Renal cortex interstitium (tissue), 11 donors: ENCODE data around the gene HOXD12. TPM values are rescaled to one million over a fixed set of nuclear protein-coding genes. Genes with fewer than 3 reads are reported as not detected.

Experiments
- DNase-seq, 11 donors: peaks; one replicate each; pipeline ENCODE4 v3.0.0-alpha.2; 2013; ENCODE audit warnings: low read depth in 9 of 11, low spot score in 4 of 11; ENCODE audit errors: extremely low read depth in 1 of 11
- polyA plus RNA-seq, 3 donors: library from polyadenylated mRNA; unstranded; fragments of 120-200 nt; gene quantifications; one replicate each; pipeline ENCODE4 v1.2.1, GENCODE V29; 2013; ENCODE audit not compliant: insufficient read length in 3 of 3

HOXD12 gene
- polyA plus RNA-seq, 3 donors, result 0.26 to 0.76 (median 0.62) TPM

GRCh38 chr2:176089843-176090395, 9.7 kb upstream of the HOXD12 start:
- no peak for DNase-seq

- DNase-seq, result no peak
These were observed 8.7 kb upstream of the HOXD12 start for GRCh38 chr2:176090862-176091261.

- DNase-seq, result no peak
These were observed 8.0 kb upstream of the HOXD12 start for GRCh38 chr2:176091329-176092258.

- no peak for DNase-seq
These were observed 7.1 kb upstream of the HOXD12 start, which contains the start of gene HOXD13 for GRCh38 chr2:176092270-176093144. HOXD13 (plus strand) TSS chr2:176092721; CDS start chr2:176092891, 170 bp downstream.

GRCh38 chr2:176093145-176093897, 6.3 kb upstream of the HOXD12 start:
- no peak for DNase-seq

GRCh38 chr2:176093898-176094249, 5.7 kb upstream of the HOXD12 start:
- DNase-seq, result no peak

GRCh38 chr2:176094349-176094748, 5.2 kb upstream of the HOXD12 start:
- DNase-seq, result no peak

- DNase-seq, result no peak
These were observed 4.2 kb upstream of the HOXD12 start for GRCh38 chr2:176095421-176095820.

- DNase-seq, result no peak
These were observed 3.2 kb upstream of the HOXD12 start for GRCh38 chr2:176096243-176096985.

- DNase-seq, result no peak
These were observed 2.4 kb upstream of the HOXD12 start for GRCh38 chr2:176096986-176097819.

- no peak for DNase-seq
These were observed 1.7 kb upstream of the HOXD12 start for GRCh38 chr2:176097820-176098365.

GRCh38 chr2:176098366-176099158, 1.0 kb upstream of the HOXD12 start:
- no peak for DNase-seq

GRCh38 chr2:176099159-176099727, 352 bp upstream of the HOXD12 start:
- no peak for DNase-seq

- no peak for DNase-seq
These were observed 1.0 kb downstream of the HOXD12 start for GRCh38 chr2:176100547-176101140.

GRCh38 chr2:176101216-176101830, 1.7 kb downstream of the HOXD12 start:
- DNase-seq, result no peak
